CD14-positive monocyte (primary cell): ENCODE results near the gene LRRC30. TPM values are rescaled to one million over a fixed set of nuclear protein-coding genes. Genes with fewer than 3 reads are reported as not detected.

ENCODE experiments used
- DNase-seq, 3 donors: peaks; one replicate each; pipeline ENCODE4 v3.0.0-alpha.2; 2011 to 2022
- H2AFZ ChIP-seq: 2 replicates; pipeline ENCODE4 v1.6.0; 2012; ENCODE audit warnings: mild to moderate bottlenecking, low read depth, low read length, inconsistent platforms; ENCODE audit not compliant: insufficient read depth, poor library complexity, severe bottlenecking
- H3K27ac ChIP-seq, 2 donors: 1 replicate in 1 of 2; 2 replicates in 1 of 2; pipeline ENCODE4 v1.5.1; 2012 to 2013; ENCODE audit warnings: low read length in 2 of 2, control low read depth in 1 of 2, inconsistent platforms in 1 of 2, low read depth in 1 of 2, mild to moderate bottlenecking in 1 of 2
- H3K27me3 ChIP-seq, 2 donors: one replicate each; pipeline versions ENCODE4 v1.6.0 to v1.6.1; 2011 to 2013; ENCODE audit warnings: low read length in 2 of 2; ENCODE audit not compliant: control insufficient read depth in 2 of 2, insufficient read depth in 2 of 2
- H3K36me3 ChIP-seq, 2 donors: replicated peaks in 1 of 2; 1 replicate in 1 of 2; 2 replicates in 1 of 2; pipeline versions ENCODE4 v1.5.1 to v1.6.1; 2012 to 2013; ENCODE audit warnings: low read length in 2 of 2, control low read depth in 1 of 2, inconsistent platforms in 1 of 2, mild to moderate bottlenecking in 1 of 2; ENCODE audit not compliant: insufficient read depth in 2 of 2, control insufficient read depth in 1 of 2
- H3K4me1 ChIP-seq, 2 donors: 1 replicate in 1 of 2; 2 replicates in 1 of 2; pipeline versions ENCODE4 v1.5.1 to v1.6.1; 2012 to 2013; ENCODE audit warnings: low read length in 2 of 2, control low read depth in 1 of 2, inconsistent platforms in 1 of 2, mild to moderate bottlenecking in 1 of 2, moderate library complexity in 1 of 2; ENCODE audit not compliant: insufficient read depth in 2 of 2, control insufficient read depth in 1 of 2
- H3K4me2 ChIP-seq: replicated peaks from 2 replicates; pipeline ENCODE3; 2012; ENCODE audit warnings: low read length, moderate library complexity, mild to moderate bottlenecking; ENCODE audit not compliant: poor library complexity, severe bottlenecking; ENCODE audit errors: extremely low read depth
- H3K4me3 ChIP-seq, 3 experiments: fragments of 200-600 bp in 1 of 3; sonication (generic) in 1 of 3; replicated peaks in 1 of 3; 1 replicate in 2 of 3; 2 replicates in 1 of 3; pipeline ENCODE4 v1.5.1; 2011 to 2013; ENCODE audit warnings: low read length in 3 of 3, mild to moderate bottlenecking in 3 of 3, control low read depth in 2 of 3, low read depth in 2 of 3, inconsistent platforms in 1 of 3, moderate library complexity in 1 of 3
- H3K79me2 ChIP-seq: 2 replicates; pipeline ENCODE4 v1.6.0; 2012; ENCODE audit warnings: mild to moderate bottlenecking, control low read depth, inconsistent platforms, low read length, moderate library complexity; ENCODE audit not compliant: insufficient read depth
- H3K9ac ChIP-seq: 2 replicates; pipeline ENCODE4 v1.6.0; 2017; ENCODE audit warnings: low read length, mild to moderate bottlenecking; ENCODE audit not compliant: insufficient read depth, poor library complexity, severe bottlenecking
- H3K9me3 ChIP-seq, 2 donors: replicated peaks in 1 of 2; 1 replicate in 1 of 2; 2 replicates in 1 of 2; pipeline versions ENCODE4 v1.5.1 to v1.6.1; 2012 to 2013; ENCODE audit warnings: low read length in 2 of 2, control low read depth in 1 of 2; ENCODE audit not compliant: control insufficient read depth in 1 of 2, insufficient read depth in 1 of 2
- H4K20me1 ChIP-seq: 2 replicates; pipeline ENCODE4 v1.6.0; 2012; ENCODE audit warnings: mild to moderate bottlenecking, low read length, control low read depth, moderate library complexity; ENCODE audit not compliant: insufficient read depth
- H3K27ac Mint-ChIP-seq, 7 donors: one replicate each; pipeline ENCODE4 v1.8.0; 2020; ENCODE audit warnings: mild to moderate bottlenecking in 7 of 7, mixed read lengths in 7 of 7, moderate library complexity in 6 of 7, inconsistent platforms in 2 of 7
- H3K27me3 Mint-ChIP-seq, 3 donors: one replicate each; pipeline ENCODE4 v1.8.0; 2021 to 2022; ENCODE audit warnings: low read depth in 3 of 3, mild to moderate bottlenecking in 3 of 3, mixed read lengths in 3 of 3, moderate library complexity in 3 of 3, inconsistent platforms in 1 of 3
- H3K36me3 Mint-ChIP-seq, 2 donors: one replicate each; pipeline ENCODE4 v1.8.0; 2020; ENCODE audit warnings: mixed read lengths in 2 of 2, inconsistent platforms in 1 of 2, mild to moderate bottlenecking in 1 of 2
- H3K4me1 Mint-ChIP-seq: one replicate; pipeline ENCODE4 v1.8.0; 2020; ENCODE audit warnings: mild to moderate bottlenecking, mixed read lengths
- H3K4me3 Mint-ChIP-seq, 2 donors: one replicate each; pipeline ENCODE4 v1.8.0; 2020; ENCODE audit warnings: mild to moderate bottlenecking in 2 of 2, mixed read lengths in 2 of 2, moderate library complexity in 1 of 2
- H3K9me3 Mint-ChIP-seq, 7 donors: one replicate each; pipeline ENCODE4 v1.8.0; 2020 to 2022; ENCODE audit warnings: mixed read lengths in 7 of 7, mild to moderate bottlenecking in 6 of 7, moderate library complexity in 6 of 7, inconsistent platforms in 2 of 7
- WGBS: methylation state at CpG from one replicate; pipeline ENCODE4 v1.1.5; 2013; ENCODE audit warnings: missing lambda C conversion rate; ENCODE audit not compliant: insufficient coverage; 5-methylcytosine and 5-hydroxymethylcytosine counted together
- intact Hi-C, 2 donors: fragments of 100-400 bp; cut with micrococcal nuclease; formaldehyde crosslinking; loops; one replicate each; pipeline versions ENCODE4 v1.15.0 to v1.15.1; 2023
- polyA minus RNA-seq: library from RNA; depleted of rRNA, polyadenylated mRNA; stranded (reverse); fragments of >200 nt; gene quantifications from 2 replicates; pipeline ENCODE4 v1.2.3, GENCODE V29; 2012
- polyA plus RNA-seq, 3 donors: library from polyadenylated mRNA; depleted of rRNA in 1 of 3; unstranded in 2 of 3; stranded (reverse) in 1 of 3; fragments of 300-500 nt in 2 of 3; fragments of >200 nt in 1 of 3; fragmentation: Illumina TruSeq in 2 of 3; gene quantifications; 1 replicate in 2 of 3; 2 replicates in 1 of 3; pipeline ENCODE4 v1.2.3, GENCODE V29; 2012 to 2021
- total RNA-seq, 12 experiments: library from RNA in 1 of 12; stranded (reverse) in 1 of 12; fragments of 120-200 nt in 1 of 12; gene quantifications; one replicate each; pipeline ENCODE4 v1.2.4 and lab custom pipeline; 2013 to 2026; ENCODE audit warnings: mixed read lengths in 6 of 12, inconsistent platforms in 1 of 12
- TF ChIP-seq, protein P1 (sequence below): fragments of 200-600 bp; IDR thresholded peaks from one replicate; pipeline ENCODE4 v1.8.0; 2022; ENCODE audit warnings: antibody characterized with exemption, mild to moderate bottlenecking

LRRC30 gene
- not detected for total RNA-seq (2013)
- polyA plus RNA-seq (not detected), polyA minus RNA-seq (not detected in 2 replicates), total RNA-seq (lab: John Stamatoyannopoulos, UW) (0 to 0.30 (median 0) reads per million in 11 experiments)

DNA sequence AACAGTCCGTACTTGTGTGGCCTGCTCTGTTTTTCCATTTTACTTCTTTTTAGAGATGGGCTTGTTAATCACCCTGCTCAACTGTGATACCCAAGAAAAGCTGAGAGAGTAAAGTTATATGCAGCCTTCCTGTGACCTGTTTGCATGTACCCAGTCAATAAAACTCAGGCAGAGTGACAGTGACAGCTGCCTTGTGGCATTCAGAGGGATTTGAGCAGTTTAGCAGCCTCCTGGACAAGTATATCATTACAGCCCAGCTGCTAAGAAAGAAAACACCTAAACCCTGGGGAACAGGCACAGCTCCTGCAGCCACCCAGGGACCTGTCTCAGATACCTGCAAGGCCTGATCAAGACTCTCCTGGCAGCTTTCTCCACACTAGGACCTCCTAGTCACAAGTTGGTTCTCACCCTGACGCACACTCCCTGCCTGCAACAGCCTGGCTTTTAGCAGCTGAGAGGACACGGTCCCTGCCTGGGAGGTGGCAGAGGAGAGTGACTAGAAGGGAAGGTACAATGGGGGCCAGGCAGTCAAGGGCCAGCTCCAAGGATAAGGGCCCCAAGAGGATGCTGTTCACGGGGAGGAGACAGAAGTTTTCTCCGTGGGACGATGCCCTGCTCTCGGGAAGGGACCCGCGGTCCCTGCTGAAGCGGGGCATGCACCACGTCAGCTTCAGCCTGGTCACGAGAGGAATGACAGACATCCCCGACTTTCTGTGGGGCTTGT, at the start of gene LRRC30:
Gene LRRC30, plus strand, starts transcription at position 464 of the 724 bp plus-strand sequence. Its CDS starts 50 bp downstream, at position 514.
- TF ChIP-seq, protein P1, sequence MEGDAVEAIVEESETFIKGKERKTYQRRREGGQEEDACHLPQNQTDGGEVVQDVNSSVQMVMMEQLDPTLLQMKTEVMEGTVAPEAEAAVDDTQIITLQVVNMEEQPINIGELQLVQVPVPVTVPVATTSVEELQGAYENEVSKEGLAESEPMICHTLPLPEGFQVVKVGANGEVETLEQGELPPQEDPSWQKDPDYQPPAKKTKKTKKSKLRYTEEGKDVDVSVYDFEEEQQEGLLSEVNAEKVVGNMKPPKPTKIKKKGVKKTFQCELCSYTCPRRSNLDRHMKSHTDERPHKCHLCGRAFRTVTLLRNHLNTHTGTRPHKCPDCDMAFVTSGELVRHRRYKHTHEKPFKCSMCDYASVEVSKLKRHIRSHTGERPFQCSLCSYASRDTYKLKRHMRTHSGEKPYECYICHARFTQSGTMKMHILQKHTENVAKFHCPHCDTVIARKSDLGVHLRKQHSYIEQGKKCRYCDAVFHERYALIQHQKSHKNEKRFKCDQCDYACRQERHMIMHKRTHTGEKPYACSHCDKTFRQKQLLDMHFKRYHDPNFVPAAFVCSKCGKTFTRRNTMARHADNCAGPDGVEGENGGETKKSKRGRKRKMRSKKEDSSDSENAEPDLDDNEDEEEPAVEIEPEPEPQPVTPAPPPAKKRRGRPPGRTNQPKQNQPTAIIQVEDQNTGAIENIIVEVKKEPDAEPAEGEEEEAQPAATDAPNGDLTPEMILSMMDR, result no peak
- no peak within 1 kb of the TSS for H3K4me2 ChIP-seq
- WGBS, result 91% methylated on average over 11 of the region's 13 CpGs
- H3K9me3 Mint-ChIP-seq, result peaks cover 0 to 2% (median 0%) of the 10 kb centered on the region in 7 donors
- H4K20me1 ChIP-seq, result no peaks in the 10 kb centered on the region
- H3K4me1 ChIP-seq, result no peaks in the 10 kb centered on the region
- H3K36me3 ChIP-seq, result no peaks in the 10 kb centered on the region
- H3K4me1 Mint-ChIP-seq, result no peaks in the 10 kb centered on the region
- no peak for DNase-seq
- H3K27ac ChIP-seq, result no peak within 1 kb of the TSS
- no peaks in the 10 kb centered on the region for H3K27me3 ChIP-seq
- H3K36me3 Mint-ChIP-seq, result no peaks in the 10 kb centered on the region
- H3K4me3 ChIP-seq, result no peak within 1 kb of the TSS
- intact Hi-C loops, result no loop called here
- no peak within 1 kb of the TSS for H2AFZ ChIP-seq
- no peak within 1 kb of the TSS for H3K9ac ChIP-seq
- peaks cover 2 to 8% (median 2%) of the 10 kb centered on the region in 3 donors for H3K27me3 Mint-ChIP-seq
- H3K9me3 ChIP-seq, result no peaks in the 10 kb centered on the region
- H3K79me2 ChIP-seq, result no peaks in the 10 kb centered on the region
- H3K4me3 Mint-ChIP-seq, result no peak within 1 kb of the TSS
- H3K27ac Mint-ChIP-seq, result no peak within 1 kb of the TSS

DNA sequence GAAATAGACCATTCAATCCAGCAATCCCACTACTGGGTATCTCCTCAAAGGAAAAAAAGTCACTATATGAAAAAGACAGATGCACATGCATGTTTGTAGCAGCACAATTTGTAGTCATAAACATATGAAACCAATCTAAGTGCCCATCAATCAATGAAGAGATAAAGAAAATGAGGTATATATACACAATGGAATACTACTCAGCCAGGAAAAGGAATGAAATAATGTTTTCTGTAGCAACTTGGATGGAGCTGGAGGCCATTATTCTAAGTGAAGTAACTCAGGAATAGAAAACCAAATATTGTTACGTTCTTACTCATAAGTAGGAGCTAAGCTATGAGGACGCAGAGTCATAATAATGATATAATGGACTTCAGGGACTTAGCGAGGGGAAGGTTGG, 45.2 kb upstream of the LRRC30 start:
- no peak overlapping the region for H3K4me3 Mint-ChIP-seq
- H3K36me3 ChIP-seq, result no peaks in the 10 kb centered on the region
- no peak overlapping the region for H3K27ac ChIP-seq
- H3K27ac Mint-ChIP-seq, result no peak overlapping the region
- intact Hi-C loops, result no loop called here
- no peak overlapping the region for H2AFZ ChIP-seq
- H4K20me1 ChIP-seq, result no peaks in the 10 kb centered on the region
- no peak for DNase-seq
- H3K9me3 Mint-ChIP-seq, result peaks cover 0 to 4% (median 3%) of the 10 kb centered on the region in 7 donors
- H3K4me2 ChIP-seq, result no peak overlapping the region
- no peak overlapping the region for H3K9ac ChIP-seq
- TF ChIP-seq, protein P1, result no peak
- H3K4me1 Mint-ChIP-seq, result peaks cover 4% of the 10 kb centered on the region
- no peaks in the 10 kb centered on the region for H3K79me2 ChIP-seq
- H3K27me3 ChIP-seq, result no peaks in the 10 kb centered on the region
- no peaks in the 10 kb centered on the region for H3K4me1 ChIP-seq
- peaks cover 5 to 6% (median 5%) of the 10 kb centered on the region in 3 donors for H3K27me3 Mint-ChIP-seq
- WGBS, result no CpG with 5 or more reads among the region's 3 CpGs
- no peak overlapping the region for H3K4me3 ChIP-seq
- no peaks in the 10 kb centered on the region for H3K9me3 ChIP-seq
- H3K36me3 Mint-ChIP-seq, result no peaks in the 10 kb centered on the region
